Body of pancreas (tissue), 4 donors: ENCODE results near the gene RITA1. TPM values are rescaled to one million over a fixed set of nuclear protein-coding genes. Genes with fewer than 3 reads are reported as not detected.

ENCODE experiments used
- ATAC-seq: fragments of 150-250 bp; one replicate; pipeline ENCODE4 v1.9.1; 2016
- DNase-seq, 4 donors: peaks; one replicate each; pipeline ENCODE4 v3.0.0-alpha.2; 2019
- H3K27ac ChIP-seq, 4 donors: fragments of 200-600 bp; sonication (generic); 1 replicate in 3 of 4; 2 replicates in 1 of 4; pipeline versions ENCODE4 v1.5.1 to v1.6.1; 2016 to 2019; ENCODE audit warnings: mild to moderate bottlenecking in 1 of 4, mixed read lengths in 1 of 4, moderate library complexity in 1 of 4
- H3K27me3 ChIP-seq, 2 donors: fragments of 200-600 bp; sonication (generic); one replicate each; pipeline ENCODE4 v1.6.0; 2016; ENCODE audit warnings: mild to moderate bottlenecking in 1 of 2
- H3K36me3 ChIP-seq, 2 donors: fragments of 200-600 bp; sonication (generic); replicated peaks in 1 of 2; 2 replicates each; pipeline ENCODE4 v1.5.1; 2016; ENCODE audit warnings: low read depth in 2 of 2; ENCODE audit not compliant: insufficient read depth in 1 of 2
- H3K4me1 ChIP-seq: fragments of 200-600 bp; sonication (generic); one replicate; pipeline ENCODE4 v1.6.0; 2016
- H3K4me3 ChIP-seq, 2 donors: fragments of 200-600 bp; sonication (generic); 1 replicate in 1 of 2; 2 replicates in 1 of 2; pipeline ENCODE4 v1.5.1; 2016 to 2019
- H3K9me3 ChIP-seq, 3 donors: fragments of 200-600 bp; sonication (generic); 1 replicate in 2 of 3; 2 replicates in 1 of 3; pipeline ENCODE4 v1.5.1; 2016
- POLR2A ChIP-seq, 3 donors: fragments of 450-650 bp; IDR thresholded peaks; one replicate each; pipeline ENCODE4 v1.6.1; 2016; ENCODE audit warnings: antibody characterized with exemption in 3 of 3, mild to moderate bottlenecking in 2 of 3
- WGBS, 2 donors: methylation state at CpG; one replicate each; pipeline ENCODE4 v1.1.5; 2017; 5-methylcytosine and 5-hydroxymethylcytosine counted together
- intact Hi-C: fragments of 100-400 bp; cut with DNase I; formaldehyde crosslinking; loops from one replicate; pipeline ENCODE4 v1.15.1; 2023
- total RNA-seq, 2 donors: library from RNA; depleted of rRNA; stranded (reverse); fragments of >200 nt; gene quantifications; one replicate each; pipeline ENCODE4 v1.1.0, GENCODE V29; 2016
- TF ChIP-seq, protein P1 (sequence below), 7 experiments: fragments of 450-650 bp in 4 of 7; fragments of 200-600 bp in 3 of 7; sonication (generic) in 3 of 7; IDR thresholded peaks; one replicate each; pipeline ENCODE4 v1.5.1; 2016 to 2019; ENCODE audit warnings: antibody characterized with exemption in 7 of 7

The RITA1 gene
- total RNA-seq, 2 donors from 2014 or later, result 6.9 to 15.3 TPM

DNA sequence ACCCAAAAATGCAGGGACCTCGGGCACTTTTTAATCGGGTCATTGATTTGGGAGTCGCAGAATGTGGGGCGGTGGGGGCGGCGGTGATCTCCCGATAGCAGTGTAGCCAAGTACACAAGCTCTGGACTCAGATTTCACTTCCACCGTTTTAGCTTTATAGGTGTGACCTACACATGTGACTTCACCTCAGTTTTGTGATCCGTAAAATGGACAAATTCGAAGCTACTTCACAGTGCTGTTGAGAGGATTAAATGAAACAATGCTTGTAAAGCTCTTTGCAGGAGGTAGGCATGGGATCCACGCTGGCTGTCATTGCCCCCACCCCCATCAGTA lies 478 bp downstream of the RITA1 start:
- peak overlapping the region; percentile 89 to 97 (median 95) for H3K27ac ChIP-seq
- intact Hi-C loops, result no loop called here
- peaks cover 34% of the 10 kb centered on the region for H3K4me1 ChIP-seq
- H3K4me3 ChIP-seq, result peak overlapping the region; percentile 81 to 82
- no peaks in the 10 kb centered on the region for H3K27me3 ChIP-seq
- no peaks in the 10 kb centered on the region for H3K9me3 ChIP-seq
- DNase-seq, result no peak
- ATAC-seq, result no peak
- WGBS, 2 donors, result 4 to 6% methylated on average over 3 to 11 of the region's 11 CpGs
- H3K36me3 ChIP-seq, result no peaks in the 10 kb centered on the region
- TF ChIP-seq POLR2A (IDR thresholded peaks at IDR 0.05), result no peak
- TF ChIP-seq, protein P1, sequence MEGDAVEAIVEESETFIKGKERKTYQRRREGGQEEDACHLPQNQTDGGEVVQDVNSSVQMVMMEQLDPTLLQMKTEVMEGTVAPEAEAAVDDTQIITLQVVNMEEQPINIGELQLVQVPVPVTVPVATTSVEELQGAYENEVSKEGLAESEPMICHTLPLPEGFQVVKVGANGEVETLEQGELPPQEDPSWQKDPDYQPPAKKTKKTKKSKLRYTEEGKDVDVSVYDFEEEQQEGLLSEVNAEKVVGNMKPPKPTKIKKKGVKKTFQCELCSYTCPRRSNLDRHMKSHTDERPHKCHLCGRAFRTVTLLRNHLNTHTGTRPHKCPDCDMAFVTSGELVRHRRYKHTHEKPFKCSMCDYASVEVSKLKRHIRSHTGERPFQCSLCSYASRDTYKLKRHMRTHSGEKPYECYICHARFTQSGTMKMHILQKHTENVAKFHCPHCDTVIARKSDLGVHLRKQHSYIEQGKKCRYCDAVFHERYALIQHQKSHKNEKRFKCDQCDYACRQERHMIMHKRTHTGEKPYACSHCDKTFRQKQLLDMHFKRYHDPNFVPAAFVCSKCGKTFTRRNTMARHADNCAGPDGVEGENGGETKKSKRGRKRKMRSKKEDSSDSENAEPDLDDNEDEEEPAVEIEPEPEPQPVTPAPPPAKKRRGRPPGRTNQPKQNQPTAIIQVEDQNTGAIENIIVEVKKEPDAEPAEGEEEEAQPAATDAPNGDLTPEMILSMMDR (IDR thresholded peaks at IDR 0.05), result no peak

DNA sequence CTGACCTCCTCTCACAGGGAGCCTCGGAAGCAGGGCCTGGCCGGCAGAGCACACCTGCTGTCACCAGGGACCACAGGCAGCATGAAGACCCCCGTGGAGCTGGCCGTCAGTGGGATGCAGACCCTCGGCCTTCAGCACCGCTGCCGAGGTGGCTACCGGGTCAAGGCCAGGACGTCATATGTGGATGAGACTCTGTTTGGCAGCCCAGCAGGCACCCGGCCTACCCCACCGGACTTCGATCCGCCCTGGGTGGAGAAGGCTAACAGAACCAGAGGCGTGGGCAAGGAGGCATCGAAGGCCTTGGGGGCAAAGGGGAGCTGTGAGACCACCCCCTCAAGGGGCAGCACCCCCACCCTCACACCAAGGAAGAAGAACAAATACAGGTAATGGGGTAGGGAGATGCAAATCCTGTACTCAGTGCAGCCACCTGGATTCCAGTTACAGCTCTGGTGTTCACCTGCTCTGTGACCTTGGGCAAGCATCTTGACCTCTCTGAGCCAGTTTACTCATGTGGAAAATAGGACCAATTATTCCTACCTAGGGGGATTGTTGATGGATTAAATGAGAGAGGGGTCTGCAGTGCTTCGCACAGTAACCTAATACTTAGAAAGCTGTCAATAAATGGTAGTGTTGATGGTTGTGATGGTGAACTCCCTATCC lies 1.3 kb downstream of the RITA1 start:
- DNase-seq (no peak), ATAC-seq (no peak)
- Histone ChIP-seq H3K9me3 (no peaks in the 10 kb centered on the region), H3K4me3 (no peak overlapping the region), H3K27me3 (no peaks in the 10 kb centered on the region), H3K36me3 (no peaks in the 10 kb centered on the region), H3K4me1 (peaks cover 34% of the 10 kb centered on the region), H3K27ac (peak overlapping the region in 1 of 4 donors; percentile 12)
- no peak for TF ChIP-seq POLR2A (IDR thresholded peaks at IDR 0.05)
- TF ChIP-seq, protein P1 (IDR thresholded peaks at IDR 0.05), result no peak
- intact Hi-C loops, result no loop called here
- 32 to 37% methylated on average over 14 to 16 of the region's 16 CpGs for WGBS, 2 donors

- Histone ChIP-seq H3K4me1 (peaks cover 26% of the 10 kb centered on the region), H3K27me3 (no peaks in the 10 kb centered on the region), H3K9me3 (no peaks in the 10 kb centered on the region), H3K36me3 (peaks cover 0 to 2% of the 10 kb centered on the region in 2 donors), H3K4me3 (no peak overlapping the region), H3K27ac (no peak overlapping the region)
- intact Hi-C loops, result no loop called here
- ATAC-seq (no peak), DNase-seq (no peak)
- whole genome bisulfite sequencing, 2 donors, result 78 to 84% methylated on average over 2 of the region's 2 CpGs
- TF ChIP-seq POLR2A (IDR thresholded peaks at IDR 0.05), result no peak
- TF ChIP-seq, protein P1 (IDR thresholded peaks at IDR 0.05), result no peak
These were observed 3.8 kb downstream of the RITA1 start for GRCh38 chr12:113189361-113189760.

GRCh38 chr12:113190761-113191160 lies 5.2 kb downstream of the RITA1 start:
- 85 to 100% methylated on average over 1 to 4 of the region's 4 CpGs for WGBS, 2 donors
- no peak overlapping the region for H3K4me3 ChIP-seq
- H3K9me3 ChIP-seq, result no peaks in the 10 kb centered on the region
- peaks cover 25% of the 10 kb centered on the region for H3K4me1 ChIP-seq
- ATAC-seq (no peak), DNase-seq (no peak)
- no peak for TF ChIP-seq POLR2A (IDR thresholded peaks at IDR 0.05)
- TF ChIP-seq, protein P1 (IDR thresholded peaks at IDR 0.05), result no peak
- no peaks in the 10 kb centered on the region for H3K27me3 ChIP-seq
- intact Hi-C loops, result loop anchor here (10.0 kb wide), 1 partner anchor 234 kb away; the partner anchor contains the start of gene SDSL
- no peak overlapping the region for H3K27ac ChIP-seq
- H3K36me3 ChIP-seq, result peaks cover 0 to 2% of the 10 kb centered on the region in 2 donors

DNA sequence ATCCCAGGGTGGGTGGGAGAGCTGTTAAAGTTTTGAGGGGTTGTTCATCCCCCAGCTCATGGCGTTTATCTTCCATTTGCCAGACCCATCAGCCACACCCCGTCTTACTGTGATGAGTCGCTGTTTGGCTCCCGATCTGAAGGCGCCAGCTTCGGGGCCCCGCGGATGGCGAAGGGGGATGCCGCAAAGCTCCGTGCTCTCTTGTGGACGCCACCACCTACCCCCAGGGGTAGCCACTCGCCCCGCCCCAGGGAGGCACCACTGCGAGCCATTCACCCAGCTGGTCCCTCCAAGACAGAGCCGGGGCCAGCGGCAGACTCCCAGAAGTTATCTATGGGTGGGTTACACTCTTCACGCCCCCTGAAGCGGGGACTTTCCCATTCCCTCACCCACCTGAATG lies 5.7 kb downstream of the RITA1 start:
- ATAC-seq (no peak), DNase-seq (no peak)
- Histone ChIP-seq H3K27ac (no peak overlapping the region), H3K4me1 (peaks cover 20% of the 10 kb centered on the region), H3K27me3 (no peaks in the 10 kb centered on the region), H3K9me3 (no peaks in the 10 kb centered on the region), H3K4me3 (no peak overlapping the region), H3K36me3 (peaks cover 0 to 2% of the 10 kb centered on the region in 2 donors)
- TF ChIP-seq, protein P1 (IDR thresholded peaks at IDR 0.05), result no peak
- TF ChIP-seq POLR2A (IDR thresholded peaks at IDR 0.05), result no peak
- WGBS, 2 donors, result 92 to 93% methylated on average over 17 to 19 of the region's 19 CpGs
- intact Hi-C loops, result loop anchor here (10.0 kb wide), 1 partner anchor 234 kb away; the partner anchor contains the start of gene SDSL
